ENCODE data around the gene MLXIP. TPM values are rescaled to one million over a fixed set of nuclear protein-coding genes. Genes with fewer than 3 reads are reported as not detected.

Gene MLXIP
- total RNA-seq, 1 experiment from 2014 or later: 16.7 TPM

DNA sequence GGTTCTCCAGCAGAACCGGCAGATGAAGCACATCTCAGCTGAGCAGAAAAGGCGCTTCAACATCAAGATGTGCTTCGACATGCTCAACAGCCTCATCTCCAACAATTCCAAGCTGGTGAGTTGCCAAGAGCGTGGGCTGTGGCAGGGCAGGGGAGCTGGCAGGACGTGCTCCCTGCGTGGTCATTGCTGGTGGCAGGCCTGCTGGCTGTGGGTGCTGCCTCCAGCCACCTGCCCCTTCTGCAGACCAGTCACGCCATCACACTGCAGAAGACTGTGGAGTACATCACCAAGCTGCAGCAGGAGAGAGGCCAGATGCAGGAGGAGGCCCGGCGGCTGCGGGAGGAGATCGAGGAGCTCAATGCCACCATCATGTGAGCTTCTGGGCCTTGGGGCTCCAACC is 59.6 kb downstream of the MLXIP start:
- no peak for DNase-seq
- intact Hi-C loops (cut with micrococcal nuclease): no loop called here
- H3K27me3 ChIP-seq (ENCODE audit: low read length): no peaks in the 10 kb centered on the region
- H3K9me2 ChIP-seq (replicated peaks; ENCODE audit: low read length): no peaks in the 10 kb centered on the region
- no peaks in the 10 kb centered on the region for H3K4me1 ChIP-seq (ENCODE audit: insufficient read depth, low read length)
- BruUV-seq (replicated peaks): no TSS peak
- H3F3A ChIP-seq (ENCODE audit: low read length, unreplicated experiment): no peaks in the 10 kb centered on the region
- H3K4me3 ChIP-seq (ENCODE audit: low read length): no peak overlapping the region
- no peak overlapping the region for H3K27ac ChIP-seq (ENCODE audit: low read length)
- no peaks in the 10 kb centered on the region for H4K20me1 ChIP-seq (ENCODE audit: low read length)
- peaks cover 26% of the 10 kb centered on the region; the same call in 1 of the 2 replicates for H3K36me3 ChIP-seq (ENCODE audit: low read depth, low read length)
- no peak overlapping the region for H2AFZ ChIP-seq (ENCODE audit: low read length)
- no peak for TF ChIP-seq EZH2phosphoT487 (IDR thresholded peaks at IDR 0.05; ENCODE audit: borderline replicate concordance, low read length)
- no peak for TF ChIP-seq EZH2 (IDR thresholded peaks at IDR 0.05; ENCODE audit: low read length, unreplicated experiment)
- TF ChIP-seq, protein P1, sequence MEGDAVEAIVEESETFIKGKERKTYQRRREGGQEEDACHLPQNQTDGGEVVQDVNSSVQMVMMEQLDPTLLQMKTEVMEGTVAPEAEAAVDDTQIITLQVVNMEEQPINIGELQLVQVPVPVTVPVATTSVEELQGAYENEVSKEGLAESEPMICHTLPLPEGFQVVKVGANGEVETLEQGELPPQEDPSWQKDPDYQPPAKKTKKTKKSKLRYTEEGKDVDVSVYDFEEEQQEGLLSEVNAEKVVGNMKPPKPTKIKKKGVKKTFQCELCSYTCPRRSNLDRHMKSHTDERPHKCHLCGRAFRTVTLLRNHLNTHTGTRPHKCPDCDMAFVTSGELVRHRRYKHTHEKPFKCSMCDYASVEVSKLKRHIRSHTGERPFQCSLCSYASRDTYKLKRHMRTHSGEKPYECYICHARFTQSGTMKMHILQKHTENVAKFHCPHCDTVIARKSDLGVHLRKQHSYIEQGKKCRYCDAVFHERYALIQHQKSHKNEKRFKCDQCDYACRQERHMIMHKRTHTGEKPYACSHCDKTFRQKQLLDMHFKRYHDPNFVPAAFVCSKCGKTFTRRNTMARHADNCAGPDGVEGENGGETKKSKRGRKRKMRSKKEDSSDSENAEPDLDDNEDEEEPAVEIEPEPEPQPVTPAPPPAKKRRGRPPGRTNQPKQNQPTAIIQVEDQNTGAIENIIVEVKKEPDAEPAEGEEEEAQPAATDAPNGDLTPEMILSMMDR (conservative IDR thresholded peaks at IDR 0.05; ENCODE audit: low read depth, low read length): no peak
- POLR2A ChIA-PET (ENCODE audit: unreplicated experiment): no interaction called here
- ATAC-seq: no peak
- H3K4me2 ChIP-seq (ENCODE audit: low read length): no peak overlapping the region
- no peaks in the 10 kb centered on the region for H3K9me3 ChIP-seq (ENCODE audit: low read length)
- H3K9ac ChIP-seq (ENCODE audit: low read length): no peak overlapping the region
- CTCF ChIA-PET: no interaction called here
- H3K79me2 ChIP-seq (ENCODE audit: low read length): no peaks in the 10 kb centered on the region

DNA sequence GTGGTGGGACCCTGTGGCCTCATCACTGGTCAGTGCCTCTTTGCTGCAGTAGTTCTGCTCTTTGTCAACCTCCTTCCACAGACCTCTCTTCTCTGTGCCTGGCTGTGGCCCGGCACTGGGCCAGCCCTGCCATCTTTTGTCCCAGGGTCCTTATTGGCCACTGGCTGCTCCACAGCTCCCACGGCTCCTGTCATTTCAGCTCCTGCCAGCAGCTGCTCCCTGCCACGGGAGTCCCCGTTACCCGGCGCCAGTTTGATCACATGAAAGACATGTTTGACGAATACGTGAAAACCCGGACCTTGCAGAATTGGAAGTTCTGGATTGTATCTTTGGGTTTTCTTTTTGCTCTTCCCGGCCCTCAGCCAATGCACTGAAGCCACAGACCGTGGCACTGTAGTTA is 60.1 kb downstream of the MLXIP start:
- TF ChIP-seq EZH2phosphoT487 (IDR thresholded peaks at IDR 0.05; ENCODE audit: borderline replicate concordance, low read length) (no peak), EZH2 (IDR thresholded peaks at IDR 0.05; ENCODE audit: low read length, unreplicated experiment) (no peak)
- TF ChIP-seq, protein P1 (conservative IDR thresholded peaks at IDR 0.05; ENCODE audit: low read depth, low read length): no peak
- no peak overlapping the region for H3K4me2 ChIP-seq (ENCODE audit: low read length)
- POLR2A ChIA-PET (ENCODE audit: unreplicated experiment): no interaction called here
- H3K36me3 ChIP-seq (ENCODE audit: low read depth, low read length): peaks cover 23% of the 10 kb centered on the region; the same call in 1 of the 2 replicates
- H3K79me2 ChIP-seq (ENCODE audit: low read length): no peaks in the 10 kb centered on the region
- H3K4me1 ChIP-seq (ENCODE audit: insufficient read depth, low read length): no peaks in the 10 kb centered on the region
- H2AFZ ChIP-seq (ENCODE audit: low read length): no peak overlapping the region
- no peaks in the 10 kb centered on the region for H4K20me1 ChIP-seq (ENCODE audit: low read length)
- no peak overlapping the region for H3K9ac ChIP-seq (ENCODE audit: low read length)
- H3K9me3 ChIP-seq (ENCODE audit: low read length): no peaks in the 10 kb centered on the region
- no peak overlapping the region for H3K27ac ChIP-seq (ENCODE audit: low read length)
- BruUV-seq (replicated peaks): no TSS peak
- H3K4me3 ChIP-seq (ENCODE audit: low read length): no peak overlapping the region
- intact Hi-C loops (cut with micrococcal nuclease): no loop called here
- H3K27me3 ChIP-seq (ENCODE audit: low read length): no peaks in the 10 kb centered on the region
- ATAC-seq (no peak), DNase-seq (no peak)
- no peaks in the 10 kb centered on the region for H3F3A ChIP-seq (ENCODE audit: low read length, unreplicated experiment)
- CTCF ChIA-PET: no interaction called here
- H3K9me2 ChIP-seq (replicated peaks; ENCODE audit: low read length): no peaks in the 10 kb centered on the region

DNA sequence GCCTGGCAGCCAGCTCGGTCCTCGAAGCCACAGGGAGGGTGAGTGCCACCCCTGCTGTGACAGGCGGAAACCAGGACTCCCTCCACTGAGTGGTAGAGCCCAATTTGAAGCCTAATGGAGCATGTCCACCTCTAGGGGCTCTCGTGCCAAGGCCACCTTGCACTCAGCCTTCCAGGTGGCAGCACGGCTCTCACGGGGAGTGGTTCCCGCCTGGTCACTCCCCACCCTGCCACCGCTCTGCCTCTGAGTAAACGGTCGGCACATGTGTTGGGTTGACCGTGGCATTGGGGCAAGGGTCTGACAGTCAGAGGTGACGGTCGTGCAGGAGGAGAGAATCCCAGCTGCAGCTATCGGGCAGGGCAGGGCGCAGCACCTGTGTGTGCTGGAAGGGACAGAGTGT is 60.7 kb downstream of the MLXIP start:
- ChIA-PET POLR2A (ENCODE audit: unreplicated experiment) (no interaction called here), CTCF (no interaction called here)
- Histone ChIP-seq H4K20me1 (ENCODE audit: low read length) (no peaks in the 10 kb centered on the region), H3K27me3 (ENCODE audit: low read length) (no peaks in the 10 kb centered on the region), H3K36me3 (ENCODE audit: low read depth, low read length) (peaks cover 18% of the 10 kb centered on the region; the same call in 1 of the 2 replicates), H3K9ac (ENCODE audit: low read length) (no peak overlapping the region), H3K9me2 (replicated peaks; ENCODE audit: low read length) (no peaks in the 10 kb centered on the region), H2AFZ (ENCODE audit: low read length) (no peak overlapping the region), H3K27ac (ENCODE audit: low read length) (no peak overlapping the region), H3K79me2 (ENCODE audit: low read length) (no peaks in the 10 kb centered on the region), H3K9me3 (ENCODE audit: low read length) (no peaks in the 10 kb centered on the region), H3K4me1 (ENCODE audit: insufficient read depth, low read length) (no peaks in the 10 kb centered on the region), H3K4me3 (ENCODE audit: low read length) (no peak overlapping the region), H3F3A (ENCODE audit: low read length, unreplicated experiment) (no peaks in the 10 kb centered on the region), H3K4me2 (ENCODE audit: low read length) (no peak overlapping the region)
- no peak for TF ChIP-seq EZH2phosphoT487 (IDR thresholded peaks at IDR 0.05; ENCODE audit: borderline replicate concordance, low read length)
- TF ChIP-seq, protein P1 (conservative IDR thresholded peaks at IDR 0.05; ENCODE audit: low read depth, low read length): no peak
- no peak for TF ChIP-seq EZH2 (IDR thresholded peaks at IDR 0.05; ENCODE audit: low read length, unreplicated experiment)
- intact Hi-C loops (cut with micrococcal nuclease): no loop called here
- ATAC-seq: no peak
- no TSS peak for BruUV-seq (replicated peaks)
- no peak for DNase-seq

Data from PC-3 (cell line).